HL-60 (cell line): ENCODE data around the gene ZNF442.

ENCODE experiments used
- DNase-seq, 2 experiments: peaks; one replicate each; pipeline ENCODE4 v3.0.0-alpha.2; 2010 to 2020; ENCODE audit warnings: low read depth in 1 of 2, low spot score in 1 of 2
- H3K27ac ChIP-seq: fragments of 250-450 bp; sonication (Bioruptor Pico); replicated peaks from 2 replicates; pipeline ENCODE4 v1.5.1; 2020; ENCODE audit warnings: mild to moderate bottlenecking, moderate library complexity
- H3K27me3 ChIP-seq: fragments of 250-450 bp; sonication (Bioruptor Pico); 2 replicates; pipeline ENCODE4 v1.5.1; 2021; ENCODE audit warnings: mild to moderate bottlenecking, moderate library complexity; ENCODE audit not compliant: insufficient read depth, poor library complexity, severe bottlenecking
- H3K4me3 ChIP-seq: replicated peaks from 2 replicates; pipeline ENCODE4 v1.5.1; 2011; ENCODE audit warnings: mild to moderate bottlenecking, control low read depth, low read length; ENCODE audit not compliant: insufficient read depth
- CTCF ChIP-seq: IDR thresholded peaks from one replicate; pipeline ENCODE4 v1.5.1; 2011; ENCODE audit warnings: low read length, control low read depth, inconsistent platforms; ENCODE audit not compliant: insufficient read depth
- GABPA ChIP-seq: IDR thresholded peaks from 2 replicates; pipeline ENCODE4 v1.6.1; 2012; ENCODE audit warnings: low read depth
- POLR2AphosphoS5 ChIP-seq: IDR thresholded peaks from 2 replicates; pipeline ENCODE4 v1.6.1; 2012; ENCODE audit warnings: low read depth
- SPI1 ChIP-seq: IDR thresholded peaks from 2 replicates; pipeline ENCODE4 v1.6.1; 2012; ENCODE audit warnings: low read depth, mild to moderate bottlenecking, borderline replicate concordance
- TF ChIP-seq, protein P1 (sequence below): IDR thresholded peaks from 2 replicates; pipeline ENCODE4 v1.6.1; 2012; ENCODE audit warnings: low read depth; ENCODE audit not compliant: insufficient replicate concordance

ZNF442 gene

GRCh38 chr19:12345197-12345596 is 20.3 kb downstream of the ZNF442 start:
- Histone ChIP-seq H3K27me3 (no peaks in the 10 kb centered on the region), H3K27ac (no peak overlapping the region), H3K4me3 (no peak overlapping the region)
- no peak for TF ChIP-seq CTCF
- no peak for TF ChIP-seq SPI1
- TF ChIP-seq GABPA, result no peak
- TF ChIP-seq, protein P1, sequence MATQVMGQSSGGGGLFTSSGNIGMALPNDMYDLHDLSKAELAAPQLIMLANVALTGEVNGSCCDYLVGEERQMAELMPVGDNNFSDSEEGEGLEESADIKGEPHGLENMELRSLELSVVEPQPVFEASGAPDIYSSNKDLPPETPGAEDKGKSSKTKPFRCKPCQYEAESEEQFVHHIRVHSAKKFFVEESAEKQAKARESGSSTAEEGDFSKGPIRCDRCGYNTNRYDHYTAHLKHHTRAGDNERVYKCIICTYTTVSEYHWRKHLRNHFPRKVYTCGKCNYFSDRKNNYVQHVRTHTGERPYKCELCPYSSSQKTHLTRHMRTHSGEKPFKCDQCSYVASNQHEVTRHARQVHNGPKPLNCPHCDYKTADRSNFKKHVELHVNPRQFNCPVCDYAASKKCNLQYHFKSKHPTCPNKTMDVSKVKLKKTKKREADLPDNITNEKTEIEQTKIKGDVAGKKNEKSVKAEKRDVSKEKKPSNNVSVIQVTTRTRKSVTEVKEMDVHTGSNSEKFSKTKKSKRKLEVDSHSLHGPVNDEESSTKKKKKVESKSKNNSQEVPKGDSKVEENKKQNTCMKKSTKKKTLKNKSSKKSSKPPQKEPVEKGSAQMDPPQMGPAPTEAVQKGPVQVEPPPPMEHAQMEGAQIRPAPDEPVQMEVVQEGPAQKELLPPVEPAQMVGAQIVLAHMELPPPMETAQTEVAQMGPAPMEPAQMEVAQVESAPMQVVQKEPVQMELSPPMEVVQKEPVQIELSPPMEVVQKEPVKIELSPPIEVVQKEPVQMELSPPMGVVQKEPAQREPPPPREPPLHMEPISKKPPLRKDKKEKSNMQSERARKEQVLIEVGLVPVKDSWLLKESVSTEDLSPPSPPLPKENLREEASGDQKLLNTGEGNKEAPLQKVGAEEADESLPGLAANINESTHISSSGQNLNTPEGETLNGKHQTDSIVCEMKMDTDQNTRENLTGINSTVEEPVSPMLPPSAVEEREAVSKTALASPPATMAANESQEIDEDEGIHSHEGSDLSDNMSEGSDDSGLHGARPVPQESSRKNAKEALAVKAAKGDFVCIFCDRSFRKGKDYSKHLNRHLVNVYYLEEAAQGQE, result no peak
- TF ChIP-seq POLR2AphosphoS5, result no peak
- DNase-seq, result no peak

DNA sequence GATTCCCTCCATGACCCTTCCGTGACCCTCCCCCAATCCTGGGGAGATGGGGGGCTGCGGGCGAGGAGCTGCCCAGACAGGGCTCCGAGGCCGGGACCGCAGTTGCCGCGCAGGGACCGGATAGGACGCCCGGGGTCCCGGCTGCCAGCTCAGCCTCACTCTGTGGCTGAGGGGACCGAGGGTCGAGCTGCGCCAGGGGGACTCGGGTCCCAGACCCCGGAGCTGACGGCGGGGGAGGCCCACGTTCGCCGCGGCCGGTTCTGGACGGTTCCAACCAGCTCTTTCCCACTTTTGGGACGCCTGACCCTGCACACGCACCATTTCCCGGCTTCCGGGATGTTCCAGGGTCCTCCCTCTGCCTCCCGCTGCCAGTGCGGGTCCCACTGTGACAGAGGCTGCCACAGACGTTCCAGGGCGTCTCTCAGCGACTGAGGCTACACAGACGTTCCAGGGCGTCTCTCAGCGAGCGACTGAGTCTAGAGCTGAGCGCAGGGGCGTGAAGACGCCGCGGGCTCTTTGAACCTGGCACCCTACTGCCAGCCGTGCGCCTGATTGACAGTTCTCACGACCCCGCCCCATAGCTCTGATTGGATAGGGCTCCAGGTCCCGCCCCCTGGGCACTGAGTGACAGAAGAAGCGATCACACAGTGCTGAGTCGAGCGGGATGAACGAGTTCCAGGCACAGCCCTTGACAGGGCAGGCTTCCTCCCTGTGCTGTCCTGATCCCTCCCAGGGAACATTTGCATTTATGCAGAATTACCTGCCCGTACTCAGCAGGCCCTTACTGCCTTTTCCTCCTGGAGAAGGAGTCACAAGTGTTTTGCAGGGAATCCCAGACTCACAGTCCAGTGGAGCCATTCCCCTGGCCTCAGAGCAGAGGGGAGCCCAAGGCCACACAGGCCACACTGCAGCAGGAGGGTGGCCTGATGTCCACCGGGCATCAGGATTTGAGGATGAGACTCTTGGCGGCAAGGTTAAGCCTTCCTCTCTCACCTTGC is 32.0 kb downstream of the ZNF442 start, which contains the start of gene ZNF563:
TSS of gene ZNF563 (minus strand) at position 472 of the 998 bp plus-strand sequence. CDS start at position 321, 151 bp downstream.
- 0 out of 2 replicates have a peak within 1 kb of the TSS, but pooled peaks have one; percentile 5 for H3K27ac ChIP-seq
- H3K4me3 ChIP-seq, result no peak within 1 kb of the TSS
- TF ChIP-seq GABPA (no peak), POLR2AphosphoS5 (no peak)
- peak in 1 of 2 experiments; percentile 79 for DNase-seq
- H3K27me3 ChIP-seq, result peaks cover 3% of the 10 kb centered on the region

- TF ChIP-seq, protein P1, result no peak
- TF ChIP-seq POLR2AphosphoS5, result no peak
- no peak for TF ChIP-seq CTCF
- TF ChIP-seq GABPA, result no peak
- no peak for TF ChIP-seq SPI1
- Histone ChIP-seq H3K27me3 (peaks cover 3% of the 10 kb centered on the region), H3K27ac (no peak overlapping the region), H3K4me3 (no peak overlapping the region)
- no peak for DNase-seq
Measured at GRCh38 chr19:12331211-12331941, 34.1 kb downstream of the ZNF442 start.

DNA sequence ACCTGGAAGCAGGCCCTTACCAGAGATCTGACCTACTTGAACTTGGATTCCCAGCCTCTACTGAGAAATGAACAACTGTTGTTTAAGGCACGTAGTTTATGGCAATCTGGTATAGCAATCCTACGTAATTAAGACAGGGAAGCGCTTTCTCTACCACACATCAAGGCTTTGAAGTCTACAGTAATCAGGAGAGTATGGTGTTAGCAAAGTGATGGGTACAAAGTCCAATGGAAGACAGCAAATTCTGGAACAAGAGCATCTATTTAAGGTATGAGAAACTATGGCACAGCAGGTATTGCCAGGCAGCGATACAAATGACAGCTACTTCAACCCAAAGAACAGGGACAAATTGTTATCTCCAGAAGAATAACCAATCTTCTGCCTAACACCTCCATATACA is 35.1 kb downstream of the ZNF442 start:
- Histone ChIP-seq H3K4me3 (no peak overlapping the region), H3K27ac (no peak overlapping the region), H3K27me3 (peaks cover 3% of the 10 kb centered on the region)
- TF ChIP-seq SPI1, result no peak
- TF ChIP-seq, protein P1, result no peak
- TF ChIP-seq CTCF, result no peak
- TF ChIP-seq POLR2AphosphoS5, result no peak
- TF ChIP-seq GABPA, result no peak
- no peak for DNase-seq
